ENCODE results near the gene SPINT2. TPM values are rescaled to one million over a fixed set of nuclear protein-coding genes. Genes with fewer than 3 reads are reported as not detected.

SPINT2 gene
- total and polyA plus RNA-seq, 2 of the 13 experiments (the other 11 are each of a cell fraction or from before 2014, with no cell fraction given), result 0.31 to 0.77 TPM

DNA sequence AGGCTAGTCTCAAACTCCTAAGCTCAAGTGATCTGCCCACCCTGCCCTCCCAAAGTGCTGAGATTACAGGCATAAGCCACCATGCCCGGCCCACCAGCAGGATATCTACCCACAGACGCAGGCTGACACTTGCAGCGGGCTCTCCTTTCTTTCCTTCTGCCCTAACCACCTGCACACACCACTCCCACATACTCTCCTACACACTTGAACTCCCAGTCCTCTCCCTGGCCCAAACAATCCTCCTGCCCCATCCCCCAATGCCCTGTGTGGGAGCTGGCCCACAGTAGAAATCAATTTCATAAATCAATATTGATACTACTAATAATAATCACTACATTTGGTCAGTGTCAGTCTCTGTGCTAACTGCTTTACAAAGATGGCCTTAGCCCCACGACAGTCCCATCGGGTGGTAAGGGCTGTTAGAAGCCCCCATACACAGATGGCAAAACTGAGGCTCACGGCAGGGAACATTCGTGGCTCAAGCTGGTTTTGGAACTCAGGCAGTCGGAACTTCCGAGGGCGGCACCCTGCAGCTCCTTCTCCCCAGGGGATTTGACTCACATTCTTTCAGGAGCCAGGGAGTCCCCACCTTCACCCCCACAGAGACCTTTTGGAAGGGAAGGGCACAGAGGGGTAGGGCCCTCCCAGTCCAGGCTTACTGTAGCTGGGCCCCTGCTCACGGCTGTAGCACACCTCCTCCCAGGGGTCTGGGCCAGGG, 36.9 kb upstream of the SPINT2 start:
- ATAC-seq (no peak), DNase-seq (ENCODE audit: low spot score) (no peak), FAIRE-seq (no peak)
- Histone ChIP-seq H4K20me1 (ENCODE audit: insufficient read depth, low read length) (no peaks in the 10 kb centered on the region), H3K9me3 (ENCODE audit: low read length) (no peaks in the 10 kb centered on the region), H2AFZ (ENCODE audit: low read length) (no peak overlapping the region), H3K9ac (ENCODE audit: insufficient read depth, low read depth, low read length) (no peak overlapping the region), H3K27ac (ENCODE audit: extremely low read length, insufficient read depth, low read length) (no peak overlapping the region), H3K79me2 (ENCODE audit: insufficient read depth, low read length) (no peaks in the 10 kb centered on the region), H3K4me2 (ENCODE audit: low read depth, low read length) (no peak overlapping the region), H3K36me3 (replicated peaks in 1 of 2; ENCODE audit: control insufficient read depth in 1 of 2, insufficient read depth in 2 of 2, low read length in 2 of 2) (no peaks in the 10 kb centered on the region), H3K4me1 (ENCODE audit: insufficient read depth, low read length) (peaks cover 17% of the 10 kb centered on the region), H3K4me3 (replicated peaks in 1 of 3; ENCODE audit: insufficient read depth in 1 of 3, low read depth in 2 of 3, low read length in 3 of 3) (no peak overlapping the region), H3K27me3 (ENCODE audit: control insufficient read depth in 1 of 2, insufficient read depth in 2 of 2, low read length in 2 of 2) (peaks cover 7 to 22% of the 10 kb centered on the region in 2 experiments; a peak in 4 of 5 replicates)
- POLR2A ChIA-PET, result no interaction called here
- intact Hi-C loops (cut with micrococcal nuclease; ENCODE audit: unreplicated experiment) (no loop called here), in situ Hi-C loops (cut with HindIII; ENCODE audit: extremely low pct_ligation_motif_present, low pct_unique_long_range_greater_than_20kb) (no loop called here)
- 42% methylated on average over 4 of the region's 11 CpGs for WGBS (ENCODE audit: low lambda C conversion rate)
- BruUV-seq (replicated peaks), result no TSS peak
- TF ChIP-seq ZNF34 (CRISPR knock-in tag; IDR thresholded peaks at IDR 0.05; ENCODE audit: borderline replicate concordance) (no peak), HIVEP1 (CRISPR knock-in tag; IDR thresholded peaks at IDR 0.05) (no peak), JDP2 (CRISPR knock-in tag; IDR thresholded peaks at IDR 0.05; ENCODE audit: borderline replicate concordance) (no peak), ZMYM3 (CRISPR knock-in tag; IDR thresholded peaks at IDR 0.05) (0 out of 2 replicates have a peak, but pooled peaks have one; percentile 42), ZNF382 (CRISPR knock-in tag; IDR thresholded peaks at IDR 0.05; ENCODE audit: borderline replicate concordance) (no peak), ZNF629 (CRISPR knock-in tag; conservative IDR thresholded peaks at IDR 0.05) (peak; percentile 83), ZSCAN21 (CRISPR knock-in tag; IDR thresholded peaks at IDR 0.05; ENCODE audit: borderline replicate concordance) (no peak)
- TF ChIP-seq, protein P1, sequence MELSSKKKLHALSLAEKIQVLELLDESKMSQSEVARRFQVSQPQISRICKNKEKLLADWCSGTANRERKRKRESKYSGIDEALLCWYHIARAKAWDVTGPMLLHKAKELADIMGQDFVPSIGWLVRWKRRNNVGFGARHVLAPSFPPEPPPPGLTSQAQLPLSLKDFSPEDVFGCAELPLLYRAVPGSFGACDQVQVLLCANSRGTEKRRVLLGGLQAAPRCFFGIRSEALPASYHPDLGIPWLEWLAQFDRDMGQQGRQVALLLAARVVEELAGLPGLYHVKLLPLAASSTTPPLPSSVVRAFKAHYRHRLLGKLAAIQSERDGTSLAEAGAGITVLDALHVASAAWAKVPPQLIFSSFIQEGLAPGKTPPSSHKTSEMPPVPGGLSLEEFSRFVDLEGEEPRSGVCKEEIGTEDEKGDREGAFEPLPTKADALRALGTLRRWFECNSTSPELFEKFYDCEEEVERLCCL (CRISPR knock-in tag; IDR thresholded peaks at IDR 0.05; ENCODE audit: borderline replicate concordance), result no peak
- TF ChIP-seq, protein P2, sequence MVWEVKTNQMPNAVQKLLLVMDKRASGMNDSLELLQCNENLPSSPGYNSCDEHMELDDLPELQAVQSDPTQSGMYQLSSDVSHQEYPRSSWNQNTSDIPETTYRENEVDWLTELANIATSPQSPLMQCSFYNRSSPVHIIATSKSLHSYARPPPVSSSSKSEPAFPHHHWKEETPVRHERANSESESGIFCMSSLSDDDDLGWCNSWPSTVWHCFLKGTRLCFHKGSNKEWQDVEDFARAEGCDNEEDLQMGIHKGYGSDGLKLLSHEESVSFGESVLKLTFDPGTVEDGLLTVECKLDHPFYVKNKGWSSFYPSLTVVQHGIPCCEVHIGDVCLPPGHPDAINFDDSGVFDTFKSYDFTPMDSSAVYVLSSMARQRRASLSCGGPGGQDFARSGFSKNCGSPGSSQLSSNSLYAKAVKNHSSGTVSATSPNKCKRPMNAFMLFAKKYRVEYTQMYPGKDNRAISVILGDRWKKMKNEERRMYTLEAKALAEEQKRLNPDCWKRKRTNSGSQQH (CRISPR knock-in tag; IDR thresholded peaks at IDR 0.05; ENCODE audit: low read depth), result no peak
- TF ChIP-seq, protein P3, sequence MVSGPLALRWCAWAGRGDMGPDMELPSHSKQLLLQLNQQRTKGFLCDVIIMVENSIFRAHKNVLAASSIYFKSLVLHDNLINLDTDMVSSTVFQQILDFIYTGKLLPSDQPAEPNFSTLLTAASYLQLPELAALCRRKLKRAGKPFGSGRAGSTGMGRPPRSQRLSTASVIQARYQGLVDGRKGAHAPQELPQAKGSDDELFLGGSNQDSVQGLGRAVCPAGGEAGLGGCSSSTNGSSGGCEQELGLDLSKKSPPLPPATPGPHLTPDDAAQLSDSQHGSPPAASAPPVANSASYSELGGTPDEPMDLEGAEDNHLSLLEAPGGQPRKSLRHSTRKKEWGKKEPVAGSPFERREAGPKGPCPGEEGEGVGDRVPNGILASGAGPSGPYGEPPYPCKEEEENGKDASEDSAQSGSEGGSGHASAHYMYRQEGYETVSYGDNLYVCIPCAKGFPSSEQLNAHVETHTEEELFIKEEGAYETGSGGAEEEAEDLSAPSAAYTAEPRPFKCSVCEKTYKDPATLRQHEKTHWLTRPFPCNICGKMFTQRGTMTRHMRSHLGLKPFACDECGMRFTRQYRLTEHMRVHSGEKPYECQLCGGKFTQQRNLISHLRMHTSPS (CRISPR knock-in tag; IDR thresholded peaks at IDR 0.05; ENCODE audit: low read depth), result no peak
- CTCF ChIA-PET (ENCODE audit: low intra/inter-chr PET ratio, low total read pairs), result interaction anchor here (1.6 kb wide), 1 partner anchor 107 kb away, joined by 5 read pairs; no protein-coding TSS in a partner anchor
